Peyer's patch (tissue), 4 donors: ENCODE measurements around the gene MACROD2. TPM values are rescaled to one million over a fixed set of nuclear protein-coding genes. Genes with fewer than 3 reads are reported as not detected.
"Not testable (repeated sequence)": the region's sequence is repeated elsewhere in the genome, so short reads cannot be mapped to it uniquely, and the experiment has no call there.

Source experiments
- DNase-seq, 3 donors: peaks; one replicate each; pipeline ENCODE4 v3.0.0-alpha.2; 2017 to 2019
- H3K27ac ChIP-seq, 4 donors: fragments of 200-600 bp; sonication (generic); one replicate each; pipeline ENCODE4 v1.5.1; 2016 to 2019
- H3K27me3 ChIP-seq, 2 donors: fragments of 200-600 bp; sonication (generic); one replicate each; pipeline ENCODE4 v1.5.1; 2019
- H3K36me3 ChIP-seq, 3 donors: fragments of 200-600 bp; sonication (generic); one replicate each; pipeline ENCODE4 v1.5.1; 2016 to 2019
- H3K4me1 ChIP-seq, 4 donors: fragments of 200-600 bp; sonication (generic); one replicate each; pipeline ENCODE4 v1.5.1; 2016 to 2019
- H3K4me3 ChIP-seq, 4 donors: fragments of 200-600 bp; sonication (generic); 1 replicate in 3 of 4; 2 replicates in 1 of 4; pipeline ENCODE4 v1.5.1; 2016 to 2019; ENCODE audit warnings: mild to moderate bottlenecking in 1 of 4
- H3K9me3 ChIP-seq, 4 donors: fragments of 200-600 bp; sonication (generic); one replicate each; pipeline ENCODE4 v1.5.1; 2016 to 2019; ENCODE audit warnings: mild to moderate bottlenecking in 1 of 4
- CTCF ChIP-seq, 6 experiments: fragments of 450-650 bp in 4 of 6; fragments of 200-600 bp in 2 of 6; sonication (generic) in 1 of 6; IDR thresholded peaks; one replicate each; pipeline ENCODE4 v1.5.1; 2017 to 2019; ENCODE audit warnings: antibody characterized with exemption in 6 of 6, mild to moderate bottlenecking in 3 of 6, moderate library complexity in 1 of 6
- POLR2A ChIP-seq, 2 donors: fragments of 450-650 bp; IDR thresholded peaks; one replicate each; pipeline ENCODE4 v1.5.1; 2017; ENCODE audit warnings: antibody characterized with exemption in 2 of 2, mild to moderate bottlenecking in 2 of 2, moderate library complexity in 2 of 2
- total RNA-seq, 4 donors: library from RNA; depleted of rRNA; stranded (reverse); fragments of >200 nt; gene quantifications; one replicate each; pipeline ENCODE4 v1.1.0, GENCODE V29; 2016

The MACROD2 gene
- total RNA-seq, 4 donors from 2014 or later = 2.5 to 10.7 (median 6.5) TPM

GRCh38 chr20:14199111-14199510, 203.8 kb downstream of the MACROD2 start:
- TF ChIP-seq POLR2A (IDR thresholded peaks at IDR 0.05) (no peak), CTCF (IDR thresholded peaks at IDR 0.05) (no peak)
- no peak overlapping the region for H3K4me3 ChIP-seq
- H3K27ac ChIP-seq = no peak overlapping the region
- H3K4me1 ChIP-seq = no peaks in the 10 kb centered on the region
- no peaks in the 10 kb centered on the region for H3K9me3 ChIP-seq
- no peaks in the 10 kb centered on the region for H3K36me3 ChIP-seq
- no peaks in the 10 kb centered on the region for H3K27me3 ChIP-seq
- DNase-seq = no peak

GRCh38 chr20:14203657-14204056, 208.3 kb downstream of the MACROD2 start:
- no peaks in the 10 kb centered on the region for H3K27me3 ChIP-seq
- no peak for DNase-seq
- no peak for TF ChIP-seq CTCF (IDR thresholded peaks at IDR 0.05)
- TF ChIP-seq POLR2A (IDR thresholded peaks at IDR 0.05) = no peak
- no peak overlapping the region for H3K4me3 ChIP-seq
- H3K4me1 ChIP-seq = no peaks in the 10 kb centered on the region
- no peaks in the 10 kb centered on the region for H3K36me3 ChIP-seq
- H3K9me3 ChIP-seq = no peaks in the 10 kb centered on the region
- no peak overlapping the region for H3K27ac ChIP-seq

GRCh38 chr20:14207591-14207990, 212.3 kb downstream of the MACROD2 start:
- no peak for TF ChIP-seq CTCF (IDR thresholded peaks at IDR 0.05)
- Histone ChIP-seq H3K27me3 (no peaks in the 10 kb centered on the region), H3K27ac (no peak overlapping the region), H3K9me3 (no peaks in the 10 kb centered on the region), H3K36me3 (no peaks in the 10 kb centered on the region), H3K4me3 (no peak overlapping the region), H3K4me1 (no peaks in the 10 kb centered on the region)
- no peak for DNase-seq

- Histone ChIP-seq H3K36me3 (no peaks in the 10 kb centered on the region), H3K4me1 (no peaks in the 10 kb centered on the region), H3K4me3 (no peak overlapping the region), H3K9me3 (no peaks in the 10 kb centered on the region), H3K27me3 (no peaks in the 10 kb centered on the region), H3K27ac (no peak overlapping the region)
- no peak for DNase-seq
- TF ChIP-seq POLR2A (IDR thresholded peaks at IDR 0.05) = no peak
- no peak for TF ChIP-seq CTCF (IDR thresholded peaks at IDR 0.05)
Observed at GRCh38 chr20:14208956-14209355, 213.6 kb downstream of the MACROD2 start.

- H3K27ac ChIP-seq = no peak overlapping the region
- H3K4me3 ChIP-seq = no peak overlapping the region
- no peaks in the 10 kb centered on the region for H3K9me3 ChIP-seq
- no peak for TF ChIP-seq CTCF (IDR thresholded peaks at IDR 0.05)
- no peak for TF ChIP-seq POLR2A (IDR thresholded peaks at IDR 0.05)
- H3K36me3 ChIP-seq = no peaks in the 10 kb centered on the region
- no peaks in the 10 kb centered on the region for H3K27me3 ChIP-seq
- DNase-seq = no peak
- no peaks in the 10 kb centered on the region for H3K4me1 ChIP-seq
Observed at GRCh38 chr20:14210146-14210545, 214.8 kb downstream of the MACROD2 start.

- no peaks in the 10 kb centered on the region for H3K36me3 ChIP-seq
- no peak overlapping the region for H3K4me3 ChIP-seq
- no peak overlapping the region for H3K27ac ChIP-seq
- H3K4me1 ChIP-seq = no peaks in the 10 kb centered on the region
- H3K27me3 ChIP-seq = no peaks in the 10 kb centered on the region
- no peak for DNase-seq
- no peak for TF ChIP-seq POLR2A (IDR thresholded peaks at IDR 0.05)
- TF ChIP-seq CTCF (IDR thresholded peaks at IDR 0.05) = no peak
- no peaks in the 10 kb centered on the region for H3K9me3 ChIP-seq
Observed at GRCh38 chr20:14214046-14214445, 218.7 kb downstream of the MACROD2 start.

- H3K4me3 ChIP-seq, H3K27ac ChIP-seq, H3K36me3 ChIP-seq, H3K27me3 ChIP-seq, H3K4me1 ChIP-seq, H3K9me3 ChIP-seq, DNase-seq: not testable (repeated sequence)
Observed at GRCh38 chr20:14215880-14216279, 220.6 kb downstream of the MACROD2 start.
